Measurements from ENCODE around the gene NHLRC4.

The NHLRC4 gene

GRCh38 chr16:559411-560203, 7.2 kb upstream of the NHLRC4 start:
- in situ Hi-C loops (cut with HindIII; ENCODE audit: low pct_unique_long_range_greater_than_20kb, low sequenced_read_pairs) = no loop called here
- no peak for DNase-seq (ENCODE audit: low read depth in 1 of 2, low spot score in 1 of 2)

GRCh38 chr16:560204-560700, 6.6 kb upstream of the NHLRC4 start, which contains the start of gene PRR35:
Gene PRR35 (plus strand): TSS chr16:560394. CDS start chr16:563295, 2,901 bp downstream.
- in situ Hi-C loops (cut with HindIII; ENCODE audit: low pct_unique_long_range_greater_than_20kb, low sequenced_read_pairs) = no loop called here
- TF ChIP-seq JUND (IDR thresholded peaks at IDR 0.05; ENCODE audit: low read depth) = no peak
- DNase-seq (ENCODE audit: low read depth in 1 of 2, low spot score in 1 of 2) = no peak

More at GRCh38 chr16:559411-560203, 7.2 kb upstream of the NHLRC4 start:
- no peak for TF ChIP-seq JUND (IDR thresholded peaks at IDR 0.05; ENCODE audit: low read depth)

DNA sequence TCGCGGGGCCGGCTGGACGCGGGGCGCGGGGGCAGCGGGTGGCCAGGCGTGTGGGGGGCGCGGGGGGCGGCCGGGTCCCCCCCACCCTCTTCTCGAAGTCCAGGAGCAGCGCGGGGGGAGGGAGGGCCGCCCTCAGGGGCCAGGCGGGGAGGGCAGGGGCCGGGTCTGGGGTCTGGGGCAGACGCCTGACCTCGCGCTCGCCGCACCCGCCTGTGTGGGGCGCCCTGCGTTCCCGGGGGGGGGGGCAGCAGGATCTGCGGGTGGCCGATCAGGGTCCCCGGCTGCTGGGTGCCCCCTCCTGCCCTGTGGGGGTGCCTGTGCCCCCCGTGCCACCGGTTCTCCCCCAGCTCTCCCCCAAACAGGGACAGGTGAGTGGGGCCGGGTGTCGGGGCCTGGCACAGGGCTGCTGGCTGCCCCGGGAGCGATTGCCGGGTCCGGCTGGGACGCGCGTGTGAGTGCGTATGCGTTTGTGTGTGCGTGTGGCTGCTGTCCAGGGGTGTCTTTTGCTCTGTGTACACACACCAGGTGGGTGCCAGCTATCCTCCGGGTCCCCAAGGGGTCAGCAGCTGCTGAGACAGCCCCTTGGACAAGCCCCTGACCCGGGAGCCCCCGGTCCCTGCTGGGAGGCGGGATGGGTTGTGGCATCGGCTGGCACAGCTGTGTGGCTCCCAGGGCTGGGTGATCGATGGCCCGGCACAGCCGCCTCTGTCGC, 5.9 kb upstream of the NHLRC4 start:
- no peak for TF ChIP-seq JUND (IDR thresholded peaks at IDR 0.05; ENCODE audit: low read depth)
- in situ Hi-C loops (cut with HindIII; ENCODE audit: low pct_unique_long_range_greater_than_20kb, low sequenced_read_pairs) = no loop called here
- DNase-seq (ENCODE audit: low read depth in 1 of 2, low spot score in 1 of 2) = no peak

DNA sequence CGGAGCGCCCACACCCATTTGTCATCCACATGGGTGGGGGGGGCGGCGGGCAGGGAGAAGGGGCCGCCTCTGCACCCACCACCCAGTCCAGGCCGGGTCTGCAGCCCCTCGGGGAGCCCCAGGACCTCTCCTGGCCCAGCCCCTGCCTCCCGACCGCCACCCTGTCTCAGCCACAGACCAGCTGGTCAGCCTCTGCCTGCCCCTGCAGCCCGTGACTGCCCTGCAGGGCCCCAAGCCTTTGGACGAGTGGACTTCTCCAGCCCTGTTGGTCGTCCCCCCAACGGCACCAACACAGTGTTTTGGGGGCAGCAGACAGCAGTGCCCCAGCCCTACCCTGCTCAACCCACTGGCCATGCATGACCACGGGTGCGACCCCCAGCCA, 5.4 kb upstream of the NHLRC4 start:
- in situ Hi-C loops (cut with HindIII; ENCODE audit: low pct_unique_long_range_greater_than_20kb, low sequenced_read_pairs) = no loop called here
- TF ChIP-seq JUND (IDR thresholded peaks at IDR 0.05; ENCODE audit: low read depth) = no peak
- no peak for DNase-seq (ENCODE audit: low read depth in 1 of 2, low spot score in 1 of 2)

DNA sequence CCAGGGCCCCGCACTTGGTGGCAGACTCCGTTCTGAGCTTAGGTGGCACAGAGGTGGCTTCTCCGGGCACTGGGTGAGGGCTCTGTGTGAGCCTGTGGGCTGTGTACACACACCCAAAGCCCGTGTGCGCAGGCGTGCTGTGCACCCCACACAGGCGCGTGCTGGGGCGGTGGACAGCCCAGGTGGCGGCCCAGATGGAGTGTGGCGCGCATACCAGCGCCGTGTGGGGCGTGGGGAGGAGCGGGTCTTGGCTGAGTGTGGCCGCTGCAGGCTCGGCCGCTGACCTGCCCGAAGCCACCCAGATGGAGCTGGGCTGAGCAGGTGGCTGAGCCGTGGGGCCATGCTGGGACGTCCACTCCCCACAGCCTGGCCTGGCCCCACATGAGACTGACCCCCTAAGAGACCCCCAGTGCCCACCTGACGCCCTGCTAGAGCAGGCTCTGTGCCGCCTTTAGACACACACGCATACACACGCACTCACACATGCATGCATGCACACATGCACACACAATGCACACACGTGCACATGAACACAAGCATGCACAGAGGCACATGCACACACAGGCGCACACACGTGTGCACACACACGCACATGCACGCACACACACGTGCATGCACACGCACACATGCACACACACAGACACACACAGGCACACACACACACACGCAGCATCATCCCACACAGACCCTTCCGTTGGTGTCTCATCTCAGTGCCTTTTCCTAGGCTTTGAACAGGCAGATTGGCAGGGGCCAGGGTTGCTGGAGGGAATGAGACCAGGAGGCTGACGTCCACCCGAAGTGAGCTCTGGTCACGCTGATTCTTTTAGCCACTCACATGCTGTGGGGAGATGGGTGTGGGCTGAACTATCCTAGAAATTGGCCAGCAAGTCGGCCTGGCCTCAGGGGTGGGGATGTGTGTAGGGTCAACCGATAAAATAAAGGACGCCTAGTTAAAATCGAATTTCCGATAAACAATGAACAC, 4.6 kb upstream of the NHLRC4 start:
- TF ChIP-seq JUND (IDR thresholded peaks at IDR 0.05; ENCODE audit: low read depth) = no peak
- in situ Hi-C loops (cut with HindIII; ENCODE audit: low pct_unique_long_range_greater_than_20kb, low sequenced_read_pairs) = no loop called here
- no peak for DNase-seq (ENCODE audit: low read depth in 1 of 2, low spot score in 1 of 2)

GRCh38 chr16:563072-563644, 3.6 kb upstream of the NHLRC4 start:
- TF ChIP-seq JUND (IDR thresholded peaks at IDR 0.05; ENCODE audit: low read depth) = no peak
- DNase-seq (ENCODE audit: low read depth in 1 of 2, low spot score in 1 of 2) = no peak
- in situ Hi-C loops (cut with HindIII; ENCODE audit: low pct_unique_long_range_greater_than_20kb, low sequenced_read_pairs) = no loop called here

DNA sequence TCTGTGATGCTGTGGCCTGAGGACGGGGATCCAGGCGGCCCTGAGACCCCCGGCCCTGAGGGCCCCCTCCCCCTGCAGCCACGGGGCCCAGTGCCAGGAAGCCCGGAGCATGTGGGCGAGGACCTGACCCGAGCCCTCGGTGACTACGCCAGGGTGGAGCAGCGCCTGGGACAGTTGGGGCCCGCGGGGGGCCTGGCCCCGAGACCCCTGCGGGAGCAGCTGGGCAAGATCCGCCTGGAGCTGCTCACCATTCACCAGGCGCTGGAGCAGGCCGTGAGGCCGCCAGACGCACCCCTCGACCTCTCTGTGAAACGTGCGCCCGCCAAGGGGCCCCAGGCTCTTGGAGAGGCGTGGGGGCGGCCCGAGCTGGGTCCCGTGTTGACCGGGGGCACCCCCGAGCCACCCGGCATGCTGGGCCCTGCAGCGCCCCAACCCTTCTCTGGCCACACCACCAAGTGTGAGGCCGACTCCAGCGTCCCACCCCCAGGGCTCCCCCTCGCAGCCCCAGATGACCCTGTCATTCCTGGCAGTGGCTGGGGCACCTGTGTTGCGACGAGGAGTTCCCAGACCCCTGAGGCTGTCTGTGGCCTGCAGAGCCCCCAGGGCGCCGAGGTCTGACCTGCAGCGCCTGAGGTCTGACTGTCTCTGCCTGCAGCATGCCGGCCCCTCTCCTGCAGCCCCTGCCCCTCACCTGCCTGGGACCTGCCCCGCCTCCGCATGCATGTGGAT, 2.0 kb upstream of the NHLRC4 start:
- DNase-seq (ENCODE audit: low read depth in 1 of 2, low spot score in 1 of 2) = no peak
- no peak for TF ChIP-seq JUND (IDR thresholded peaks at IDR 0.05; ENCODE audit: low read depth)

GRCh38 chr16:565419-566330, 1.1 kb upstream of the NHLRC4 start:
- peak; percentile 56 to 85 for DNase-seq (ENCODE audit: low read depth in 1 of 2, low spot score in 1 of 2)
- in situ Hi-C loops (cut with HindIII; ENCODE audit: low pct_unique_long_range_greater_than_20kb, low sequenced_read_pairs) = no loop called here
- TF ChIP-seq JUND (IDR thresholded peaks at IDR 0.05; ENCODE audit: low read depth) = no peak

More for the DNA sequence above, 2.0 kb upstream of the NHLRC4 start:
- in situ Hi-C loops (cut with HindIII; ENCODE audit: low pct_unique_long_range_greater_than_20kb, low sequenced_read_pairs) = no loop called here

DNA sequence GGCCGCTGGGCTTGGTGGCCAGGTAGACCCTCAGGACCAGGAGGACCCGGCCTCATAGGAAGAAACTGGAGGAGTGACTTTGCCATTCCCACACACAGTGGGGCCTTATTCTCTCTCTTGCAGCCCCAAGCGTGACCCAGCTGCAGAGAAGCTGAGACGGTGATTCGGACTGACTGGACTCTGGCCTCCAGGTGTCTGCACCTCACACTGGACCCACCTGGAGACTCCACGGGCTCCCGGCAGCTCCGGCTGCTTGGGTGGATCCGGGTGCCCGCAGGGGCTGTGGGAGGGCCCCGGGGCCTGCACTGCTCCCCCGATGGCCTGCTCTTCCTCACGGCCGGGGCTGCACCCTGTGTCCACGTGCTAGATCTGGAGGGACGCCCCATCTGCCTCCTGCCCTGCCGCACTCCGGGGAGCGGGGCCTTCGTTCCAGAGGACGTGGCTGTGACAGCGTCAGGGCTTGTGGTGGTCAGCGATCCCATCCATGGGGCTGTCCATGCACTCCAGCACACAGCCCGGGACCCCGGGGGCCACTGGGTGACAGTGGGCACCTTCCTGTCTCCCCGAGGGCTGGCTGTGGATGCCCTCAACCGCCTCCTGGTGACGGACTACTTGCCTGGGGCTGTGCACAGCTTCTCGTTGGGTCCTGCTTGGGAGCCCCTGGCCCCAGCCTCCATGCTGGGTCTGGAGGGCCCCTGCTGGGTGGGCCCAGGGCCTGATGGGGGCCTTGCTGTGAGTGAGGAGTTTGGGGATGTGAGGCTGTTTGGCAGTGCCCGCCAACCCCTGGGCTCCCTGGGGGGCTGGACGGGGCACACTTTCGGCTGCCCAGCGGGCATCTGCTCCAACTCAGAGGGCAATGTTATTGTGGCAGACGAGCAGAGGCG, 810 bp downstream of the NHLRC4 start:
- no peak for TF ChIP-seq JUND (IDR thresholded peaks at IDR 0.05; ENCODE audit: low read depth)
- no peak for DNase-seq (ENCODE audit: low read depth in 1 of 2, low spot score in 1 of 2)
- in situ Hi-C loops (cut with HindIII; ENCODE audit: low pct_unique_long_range_greater_than_20kb, low sequenced_read_pairs) = no loop called here
